ENCODE measurements around the gene PRPS1L1.

Gene PRPS1L1

GRCh38 chr7:18027628-18028027 lies at the start of gene PRPS1L1:
TSS of gene PRPS1L1 (minus strand) at chr7:18027846.
- no peak for DNase-seq

- no peak for DNase-seq
Measured at GRCh38 chr7:18076461-18076860, 48.8 kb upstream of the PRPS1L1 start.

DNA sequence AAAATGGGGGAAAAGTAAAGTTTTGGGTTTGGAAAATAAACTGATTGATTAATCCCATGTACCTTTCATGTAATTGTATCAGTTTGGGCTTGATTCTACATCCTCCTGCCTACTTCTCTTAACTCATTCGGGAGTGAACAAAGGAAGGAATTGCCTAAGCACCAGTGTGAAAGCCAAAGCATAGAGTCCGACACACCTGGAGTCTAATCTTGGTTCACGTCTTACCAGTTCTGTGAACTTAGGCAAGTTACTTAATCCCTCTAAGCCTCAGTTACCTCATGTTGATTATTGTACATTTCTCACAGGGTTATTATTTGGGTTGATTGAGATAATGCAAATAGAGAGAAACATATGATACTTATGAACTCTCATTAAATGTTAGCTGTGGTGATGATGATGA lies 41.1 kb upstream of the PRPS1L1 start:
- DNase-seq = no peak

DNA sequence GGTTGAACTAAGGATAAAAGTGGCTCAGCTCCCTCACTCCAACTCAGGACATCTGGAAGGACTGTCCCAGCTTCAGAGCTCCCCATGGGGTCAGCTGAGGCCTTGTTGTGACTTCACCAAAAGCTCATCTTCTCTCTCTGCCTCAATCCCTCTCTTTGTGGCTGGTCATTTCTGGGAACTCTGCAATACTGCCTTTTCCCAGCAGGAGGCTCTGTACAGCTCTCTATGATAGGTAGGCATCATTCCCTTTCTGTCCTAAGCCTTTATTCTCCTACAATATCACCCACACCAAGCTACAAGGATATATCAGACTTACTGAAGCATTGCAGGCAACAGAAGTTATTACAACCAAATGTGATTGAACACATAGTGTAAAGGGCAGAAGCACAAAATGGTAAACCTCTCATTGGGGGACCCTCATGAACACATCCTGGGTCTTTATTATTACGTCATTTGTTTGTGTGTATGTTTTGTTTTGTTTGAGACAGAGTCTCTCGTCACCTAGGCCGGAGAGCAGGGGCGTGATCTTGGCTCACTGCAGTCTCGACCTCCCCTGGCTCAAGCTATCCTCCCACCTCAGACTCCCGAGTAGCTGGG lies 36.7 kb upstream of the PRPS1L1 start:
- DNase-seq = no peak

- no peak for DNase-seq
Measured at GRCh38 chr7:18063149-18063901, 35.7 kb upstream of the PRPS1L1 start.

DNA sequence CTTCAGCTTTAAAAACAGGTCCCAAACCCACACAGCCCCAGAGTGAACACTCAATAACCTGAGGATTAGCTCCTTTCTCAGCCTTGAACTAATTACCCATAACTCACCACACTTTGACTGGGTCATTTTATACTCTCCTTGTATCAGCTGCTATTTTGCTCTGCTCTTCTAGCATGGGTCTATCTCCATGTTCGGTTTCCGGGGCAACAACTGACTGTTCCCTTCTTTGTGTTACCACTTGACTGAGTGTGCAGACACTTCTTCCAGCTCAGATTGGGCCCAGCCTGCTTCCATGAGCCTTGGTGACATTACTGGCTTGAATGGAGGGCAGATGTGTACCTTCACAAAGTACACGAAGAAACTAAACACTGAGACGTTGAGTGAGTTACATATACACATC lies 31.5 kb upstream of the PRPS1L1 start:
- no peak for DNase-seq

- no peak for DNase-seq
Measured at GRCh38 chr7:18053941-18054340, 26.3 kb upstream of the PRPS1L1 start.

DNA sequence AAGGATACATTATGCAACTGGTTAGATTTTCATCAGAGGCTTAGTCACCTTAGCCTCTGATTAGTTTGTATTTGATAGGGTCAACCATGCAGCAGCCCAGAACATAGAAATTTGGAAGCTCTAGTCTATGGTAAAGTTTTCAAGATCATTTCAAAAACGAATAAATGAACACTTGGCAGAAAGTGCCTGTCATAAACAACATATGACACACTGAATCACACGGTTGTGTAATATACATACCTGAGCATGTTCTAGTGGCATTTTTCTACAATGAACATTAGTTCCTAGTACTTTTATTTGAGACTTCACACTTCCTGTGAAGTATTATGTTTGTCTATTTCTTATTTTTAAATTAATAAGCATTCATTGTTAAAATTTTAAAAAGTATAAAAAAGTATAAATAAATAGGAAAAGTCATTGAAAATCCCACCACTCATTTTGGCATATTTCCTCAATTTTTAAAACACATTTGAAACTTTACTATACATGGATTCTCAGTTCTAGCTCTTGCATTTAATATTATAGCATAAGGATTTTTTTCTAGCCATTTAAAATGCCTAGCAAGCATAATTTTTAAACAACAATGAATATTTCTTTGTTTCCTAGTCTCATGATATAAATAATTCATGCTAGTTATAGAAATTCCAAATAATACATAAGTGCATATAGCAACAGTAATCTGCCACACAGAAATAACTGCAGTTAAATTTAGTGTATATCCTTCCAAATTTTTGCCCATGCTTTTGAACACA lies 25.7 kb upstream of the PRPS1L1 start:
- DNase-seq = no peak

GRCh38 chr7:18049262-18049661 lies 21.6 kb upstream of the PRPS1L1 start:
- DNase-seq = no peak

DNA sequence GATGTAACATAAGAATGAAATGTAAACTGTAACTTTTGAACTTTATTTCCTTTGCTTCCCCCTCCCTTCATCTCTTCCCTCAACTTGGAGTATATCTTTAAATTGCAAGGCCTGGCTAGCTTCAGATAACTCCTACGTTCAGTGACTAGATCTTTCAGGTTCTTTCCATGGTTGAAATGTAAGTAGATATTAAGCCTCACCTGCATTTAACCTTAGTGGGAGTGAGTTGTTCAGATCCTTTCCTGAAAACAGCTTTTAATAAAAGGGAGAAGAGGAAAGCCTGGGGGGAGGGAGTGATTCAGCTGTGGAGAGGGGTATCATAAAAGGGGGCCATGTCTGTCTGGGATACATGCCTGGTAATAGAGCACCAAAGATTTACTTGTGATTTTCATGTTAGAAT lies 19.0 kb upstream of the PRPS1L1 start:
- DNase-seq = no peak

GRCh38 chr7:18045171-18045570 lies 17.5 kb upstream of the PRPS1L1 start:
- no peak for DNase-seq

DNA sequence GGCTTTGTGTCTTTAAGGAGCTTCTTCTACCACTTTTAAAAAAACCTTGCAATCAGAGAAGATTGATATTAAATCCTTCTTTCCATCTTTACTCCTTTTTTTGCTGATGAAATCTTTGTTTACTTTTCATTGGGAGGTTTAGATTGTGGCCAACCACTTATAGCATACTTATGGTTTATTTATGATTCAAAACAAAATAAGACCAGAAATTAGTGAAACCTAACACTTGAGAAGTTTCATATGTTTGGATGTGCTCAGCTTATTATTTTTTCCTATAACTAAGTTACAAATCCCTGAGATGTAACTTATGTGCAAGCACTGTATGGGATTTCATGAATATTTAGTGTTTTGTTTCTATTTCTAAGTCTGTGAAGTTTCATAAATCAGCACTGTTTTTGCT lies 13.5 kb upstream of the PRPS1L1 start:
- DNase-seq = no peak

GRCh38 chr7:18040196-18040595 lies 12.6 kb upstream of the PRPS1L1 start:
- DNase-seq = no peak

DNA sequence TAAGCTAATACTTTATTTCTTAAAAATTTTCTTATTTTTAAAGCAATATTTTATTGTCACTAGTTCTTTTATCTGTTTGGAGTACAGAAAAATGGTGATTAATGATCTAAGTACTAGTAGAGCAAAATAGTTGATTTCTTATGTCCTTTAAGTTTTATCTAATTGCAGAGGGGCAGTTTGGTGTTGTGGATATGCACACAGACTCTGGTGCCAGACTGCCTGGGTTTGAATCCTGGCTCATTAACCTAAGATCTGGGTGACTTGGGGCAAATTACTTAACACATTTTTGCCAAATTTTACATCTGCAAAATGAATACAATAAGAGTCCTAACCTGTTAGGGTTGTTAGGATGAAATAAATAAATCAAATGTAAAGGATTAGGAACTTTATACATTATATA lies 10.7 kb upstream of the PRPS1L1 start:
- no peak for DNase-seq

DNA sequence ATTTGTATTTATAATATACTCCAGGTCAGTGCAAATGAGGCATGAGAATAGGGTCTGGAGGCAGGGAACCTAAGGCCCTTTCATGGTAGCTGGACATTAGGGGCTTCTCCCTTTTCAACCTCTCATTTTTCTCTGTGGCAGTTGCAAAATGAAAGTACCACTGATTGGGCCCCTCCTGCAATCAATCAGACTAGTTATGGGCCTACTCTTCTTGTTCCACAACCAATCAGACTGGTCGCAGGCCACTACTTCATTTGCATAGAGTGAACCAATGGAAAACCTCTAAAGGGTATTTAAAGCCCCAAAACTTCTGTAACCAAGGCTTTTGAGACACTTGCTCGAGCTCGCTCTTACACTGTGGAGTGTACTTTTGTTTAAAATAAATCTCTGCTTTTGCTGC lies 10.0 kb upstream of the PRPS1L1 start:
- no peak for DNase-seq

DNA sequence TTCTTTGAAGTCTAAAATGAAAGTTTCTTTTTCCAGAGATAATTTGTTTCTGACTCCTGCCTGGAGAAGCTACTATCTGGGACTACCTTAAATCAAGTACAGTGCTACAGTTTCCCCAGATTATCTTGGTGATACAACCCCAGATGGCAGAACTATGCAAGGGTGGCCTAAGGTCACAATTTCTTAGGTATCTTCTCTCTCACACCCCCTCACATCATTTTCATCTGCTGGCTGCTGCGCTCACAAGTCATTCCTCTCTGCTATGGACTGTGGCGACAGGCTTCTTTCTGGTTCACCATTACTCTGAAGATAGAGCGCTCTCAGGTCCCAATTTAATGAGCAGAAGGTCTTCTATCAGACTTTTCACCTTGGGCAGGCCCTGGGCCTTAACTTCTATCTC lies 9.1 kb upstream of the PRPS1L1 start:
- no peak for DNase-seq

GRCh38 chr7:18030758-18031157 lies 3.1 kb upstream of the PRPS1L1 start:
- no peak for DNase-seq

DNA sequence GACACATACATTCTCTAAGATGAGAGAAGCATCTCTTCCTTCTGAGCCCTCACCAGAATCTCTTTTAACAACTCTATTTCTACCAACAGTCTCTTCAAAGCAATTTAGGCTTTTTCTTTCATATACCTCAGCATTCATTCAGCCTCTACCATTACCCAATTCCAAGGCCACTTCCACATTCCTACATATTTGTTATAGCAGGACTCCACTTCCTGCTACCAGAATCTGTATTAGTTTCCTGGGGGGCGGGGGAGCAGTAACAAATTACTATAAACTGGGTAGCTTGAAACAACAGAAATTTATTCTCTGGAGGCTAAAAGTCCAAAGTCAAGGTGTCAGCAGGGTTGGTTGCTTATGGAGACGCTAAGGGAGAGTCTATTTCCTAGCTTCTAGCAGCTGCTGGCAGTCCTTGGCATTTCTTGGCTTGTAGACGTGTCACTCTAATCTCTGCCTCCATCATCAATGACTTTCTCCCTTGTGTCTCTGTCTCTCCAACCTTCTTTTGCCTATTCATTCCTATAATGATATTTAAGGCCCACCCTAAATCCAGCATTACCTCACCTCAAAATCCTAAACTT lies 7.4 kb downstream of the PRPS1L1 start:
- no peak for DNase-seq

GRCh38 chr7:18019555-18019954 lies 8.1 kb downstream of the PRPS1L1 start:
- no peak for DNase-seq

GRCh38 chr7:18018296-18019215 lies 9.1 kb downstream of the PRPS1L1 start:
- DNase-seq = no peak

- no peak for DNase-seq
Measured at GRCh38 chr7:18016547-18017444, 10.8 kb downstream of the PRPS1L1 start.

GRCh38 chr7:18013936-18014335 lies 13.7 kb downstream of the PRPS1L1 start:
- DNase-seq = no peak

Data from activated CD8-positive, alpha-beta memory T cell treated with anti-CD3 and anti-CD28 coated beads, Interleukin-2, amount 50 U/mL, for 48 hours (primary cell).